ENCODE data around the gene RNU7-1.

The RNU7-1 gene

GRCh38 chr12:6968426-6968825 is 24.8 kb downstream of the RNU7-1 start:
- no peak for DNase-seq

GRCh38 chr12:6970096-6970527 is 26.5 kb downstream of the RNU7-1 start:
- DNase-seq = no peak

- DNase-seq = no peak
Measured at GRCh38 chr12:6974180-6974579, 30.6 kb downstream of the RNU7-1 start.

- no peak for DNase-seq
Measured at GRCh38 chr12:6975297-6976032, 31.8 kb downstream of the RNU7-1 start.

- no peak for DNase-seq
Measured at GRCh38 chr12:6977653-6978052, 34.0 kb downstream of the RNU7-1 start.

GRCh38 chr12:6978188-6978587 is 34.6 kb downstream of the RNU7-1 start:
- no peak for DNase-seq

GRCh38 chr12:6978611-6979011 is 35.0 kb downstream of the RNU7-1 start:
- no peak for DNase-seq

- DNase-seq = no peak
Measured at GRCh38 chr12:6979021-6979420, 35.4 kb downstream of the RNU7-1 start.

GRCh38 chr12:6979453-6979852 is 35.8 kb downstream of the RNU7-1 start:
- no peak for DNase-seq

- no peak for DNase-seq
Measured at GRCh38 chr12:6980075-6980474, 36.5 kb downstream of the RNU7-1 start.

- no peak for DNase-seq
Measured at GRCh38 chr12:6980740-6981139, 37.1 kb downstream of the RNU7-1 start.

- DNase-seq = no peak
Measured at GRCh38 chr12:6981152-6982052, 37.8 kb downstream of the RNU7-1 start.

- no peak for DNase-seq
Measured at GRCh38 chr12:6982532-6982931, 38.9 kb downstream of the RNU7-1 start.

GRCh38 chr12:6987956-6988553 is 44.4 kb downstream of the RNU7-1 start:
- DNase-seq = no peak

Measured in NCI-H187 (cell line).